NCI-H460 (cell line): ENCODE measurements around the gene P3H1. TPM values are rescaled to one million over a fixed set of nuclear protein-coding genes. Genes with fewer than 3 reads are reported as not detected.

Experiments used
- DNase-seq: peaks from one replicate; pipeline ENCODE4 v3.0.0-alpha.2; 2016; ENCODE audit warnings: low read depth; ENCODE audit errors: extremely low read depth
- total RNA-seq: library from RNA; depleted of rRNA; stranded (reverse); fragments of >200 nt; shearing (Covaris generic); gene quantifications from 2 replicates; pipeline ENCODE4 v1.2.3, GENCODE V29; 2014

The P3H1 gene
- total RNA-seq, 1 experiment from 2014 or later, result 51.0 TPM

DNA sequence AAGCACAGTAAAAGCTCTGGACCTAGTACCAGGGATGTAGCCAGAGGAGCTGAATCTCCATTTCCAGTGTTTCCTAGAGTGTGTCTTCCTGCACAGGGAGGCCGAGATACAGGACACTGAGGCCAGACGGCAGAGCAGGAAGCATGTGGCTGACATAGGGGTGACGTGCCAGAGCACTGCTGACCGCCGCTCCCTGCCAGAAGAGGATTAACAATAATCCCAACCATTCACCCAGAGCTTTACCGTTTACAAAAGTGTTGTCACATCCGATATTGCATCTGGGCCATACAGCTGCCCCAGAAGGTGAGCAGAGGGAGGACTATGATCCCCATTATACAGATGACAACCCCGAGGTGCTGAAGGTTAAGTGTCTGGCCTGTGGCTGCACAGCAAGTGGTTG, 21.0 kb downstream of the P3H1 start:
- no peak for DNase-seq

DNA sequence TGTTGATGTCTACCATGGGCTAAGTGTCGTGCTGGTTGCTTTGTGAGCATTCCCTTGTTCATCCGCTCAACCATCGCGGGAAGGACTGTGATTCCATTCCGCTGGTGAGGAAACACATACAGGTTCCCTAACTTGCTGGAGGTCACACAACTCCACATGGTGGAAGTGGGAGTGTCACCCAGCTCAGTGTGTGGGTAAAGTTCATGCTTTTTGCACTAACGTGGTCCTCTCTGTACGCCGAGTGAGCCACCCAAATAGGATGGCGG, 22.7 kb downstream of the P3H1 start:
- no peak for DNase-seq

DNA sequence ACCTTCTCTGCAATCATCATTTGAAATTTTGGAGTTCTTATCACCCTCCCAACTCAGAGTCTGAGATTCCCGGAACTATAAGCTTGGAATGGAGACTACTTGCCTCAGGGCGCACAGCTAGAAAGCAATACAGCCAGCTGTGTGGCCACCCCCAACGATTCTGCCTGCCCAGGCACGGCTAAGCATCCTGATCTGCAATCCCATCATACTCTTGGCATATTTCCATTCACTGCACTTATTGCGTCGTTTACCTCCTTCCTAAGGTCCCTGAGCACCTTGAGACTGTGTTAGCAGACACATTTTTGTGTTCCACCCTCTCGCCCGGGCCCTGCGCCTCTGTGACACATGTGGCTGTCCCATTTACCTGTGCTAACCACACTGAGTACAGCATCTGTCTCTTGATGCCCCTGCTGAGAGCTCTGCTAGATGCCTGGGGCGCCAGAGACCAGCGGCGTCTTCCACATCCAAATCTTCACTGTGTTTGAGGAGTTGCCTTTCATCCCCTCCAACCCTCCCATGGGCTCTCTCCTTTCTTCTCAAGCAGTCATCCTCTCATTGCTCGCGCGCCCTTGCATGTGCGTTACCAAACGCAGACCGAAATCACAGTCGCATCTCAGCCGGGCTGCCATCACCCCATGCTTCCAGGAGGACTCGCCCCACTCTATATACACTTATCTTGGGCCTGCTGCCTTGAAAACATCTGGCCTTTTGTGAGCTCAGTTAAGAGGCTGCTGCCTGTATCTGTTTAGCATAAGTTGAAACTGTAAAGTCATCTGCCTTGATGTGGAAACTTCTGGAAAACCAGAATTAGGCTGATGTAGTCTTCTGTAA, 23.3 kb downstream of the P3H1 start:
- no peak for DNase-seq

- no peak for DNase-seq
These were observed 24.1 kb downstream of the P3H1 start for GRCh38 chr1:42742617-42743316.

DNA sequence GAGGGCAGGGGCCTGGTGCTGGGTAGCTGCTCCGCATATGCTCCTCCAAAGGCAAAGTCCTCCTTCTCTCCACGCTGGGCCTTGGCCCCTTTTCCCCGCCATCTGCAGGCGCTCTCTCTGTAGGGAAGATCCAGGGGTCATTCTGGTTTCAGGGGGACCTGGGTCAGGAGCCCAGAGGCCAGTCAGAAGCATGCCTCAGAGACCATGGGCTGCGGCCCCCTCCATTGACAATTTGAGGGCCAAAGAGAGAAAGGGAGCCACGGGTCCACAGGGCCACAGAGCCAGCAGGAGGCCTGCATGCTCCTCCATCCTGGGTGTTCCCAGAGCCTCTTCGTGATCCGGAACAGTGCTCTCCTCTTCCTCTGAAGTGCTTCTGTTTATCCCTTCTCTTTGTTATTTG, 24.7 kb downstream of the P3H1 start:
- DNase-seq, result no peak

DNA sequence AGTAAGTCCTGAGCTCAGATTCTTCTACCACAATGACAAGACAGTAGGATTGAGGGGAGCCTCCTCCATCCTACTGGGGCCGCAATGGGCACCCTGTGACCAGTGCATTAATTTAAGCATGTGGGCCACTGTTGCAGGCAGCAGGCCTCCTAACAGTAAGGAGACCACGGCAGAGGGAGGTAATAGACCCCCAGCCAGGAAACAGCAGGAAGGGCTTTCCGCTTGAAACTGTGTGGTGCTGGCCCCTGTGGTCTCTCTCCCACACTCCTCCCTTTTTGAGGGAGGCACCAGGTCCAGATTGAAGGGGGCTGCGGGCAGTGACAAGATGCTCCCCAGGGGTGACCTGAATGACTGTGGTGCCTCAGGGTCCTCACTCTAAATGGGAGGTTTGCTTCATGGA, 25.1 kb downstream of the P3H1 start:
- DNase-seq, result no peak

GRCh38 chr1:42740851-42741580, 25.8 kb downstream of the P3H1 start:
- DNase-seq, result no peak

DNA sequence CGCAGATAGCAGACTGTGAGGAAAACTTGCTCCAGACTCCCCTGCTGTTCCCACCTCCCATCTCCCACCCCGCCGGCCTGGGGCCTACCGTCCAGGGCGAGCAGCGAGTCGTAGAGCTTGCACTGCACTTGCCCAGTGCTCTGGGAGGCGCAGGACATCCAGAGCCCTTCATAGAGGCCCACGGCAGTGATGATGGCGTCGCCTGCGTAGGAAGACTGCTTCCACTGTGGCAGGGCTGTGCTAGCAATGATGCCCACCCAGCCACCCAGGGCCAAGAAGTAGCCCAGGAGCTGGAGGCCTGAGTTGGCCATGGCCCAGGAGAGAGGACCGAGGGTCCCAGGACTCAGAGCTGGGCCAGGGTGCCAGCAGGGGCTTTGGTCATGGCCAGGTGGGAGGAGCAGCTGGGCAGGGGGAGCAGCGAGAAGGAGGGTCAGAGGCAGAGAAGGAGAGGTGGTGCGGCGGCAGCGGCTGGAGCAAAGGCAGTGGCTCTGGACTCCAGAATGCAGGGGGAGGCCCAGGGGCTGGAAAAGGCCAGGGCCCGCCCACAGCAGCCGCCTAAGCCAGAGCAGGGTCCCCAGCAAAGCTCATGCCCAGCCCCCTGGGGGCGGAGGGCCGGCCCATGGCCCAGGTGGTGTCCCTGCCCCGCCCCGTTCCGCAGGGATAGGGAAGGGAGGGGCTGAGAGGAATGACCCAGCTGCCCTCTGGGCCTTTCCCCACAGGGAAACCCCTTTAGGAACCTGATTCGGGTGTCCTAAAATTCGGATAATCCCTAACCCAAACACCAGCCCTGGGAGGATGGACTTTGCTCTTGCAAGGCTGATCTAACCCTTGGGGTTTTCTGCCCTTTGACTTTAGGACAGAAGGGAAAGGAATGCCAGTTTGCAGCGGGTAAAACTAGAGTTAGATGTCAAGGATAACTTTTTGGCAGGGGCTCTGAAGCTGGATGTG, 26.8 kb downstream of the P3H1 start, which contains the start of gene CLDN19:
TSS of gene CLDN19 (minus strand) at position 484 of the 948 bp plus-strand sequence. CDS start at position 311, 173 bp downstream.
- DNase-seq, result no peak

DNA sequence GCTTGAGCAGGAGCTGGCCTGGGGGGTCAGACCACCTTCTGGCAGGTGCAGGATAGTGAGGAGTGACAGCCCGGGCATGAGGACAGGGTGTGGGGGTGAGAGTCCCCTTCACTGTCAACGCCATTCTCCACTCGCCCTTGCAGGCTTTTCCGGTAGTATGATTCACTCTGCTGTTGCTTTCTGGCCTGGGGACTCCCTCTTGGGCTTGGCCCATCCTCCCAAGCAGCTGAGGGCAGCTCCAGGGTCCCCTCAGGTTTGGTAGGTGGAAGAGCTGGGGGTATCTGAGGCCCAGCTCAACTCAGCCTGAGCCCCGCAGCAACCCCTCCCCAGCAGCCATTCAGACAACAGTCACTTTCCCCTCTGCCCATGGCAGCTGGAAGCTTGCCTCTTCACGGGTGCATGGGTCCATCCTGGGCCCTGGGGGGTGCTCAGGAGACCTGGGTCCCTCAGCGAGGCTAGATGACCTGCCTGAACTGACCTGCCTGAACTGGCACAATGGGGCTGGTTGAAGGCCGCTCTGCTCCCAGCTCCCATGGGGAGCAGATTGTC, 28.1 kb downstream of the P3H1 start:
- no peak for DNase-seq

DNA sequence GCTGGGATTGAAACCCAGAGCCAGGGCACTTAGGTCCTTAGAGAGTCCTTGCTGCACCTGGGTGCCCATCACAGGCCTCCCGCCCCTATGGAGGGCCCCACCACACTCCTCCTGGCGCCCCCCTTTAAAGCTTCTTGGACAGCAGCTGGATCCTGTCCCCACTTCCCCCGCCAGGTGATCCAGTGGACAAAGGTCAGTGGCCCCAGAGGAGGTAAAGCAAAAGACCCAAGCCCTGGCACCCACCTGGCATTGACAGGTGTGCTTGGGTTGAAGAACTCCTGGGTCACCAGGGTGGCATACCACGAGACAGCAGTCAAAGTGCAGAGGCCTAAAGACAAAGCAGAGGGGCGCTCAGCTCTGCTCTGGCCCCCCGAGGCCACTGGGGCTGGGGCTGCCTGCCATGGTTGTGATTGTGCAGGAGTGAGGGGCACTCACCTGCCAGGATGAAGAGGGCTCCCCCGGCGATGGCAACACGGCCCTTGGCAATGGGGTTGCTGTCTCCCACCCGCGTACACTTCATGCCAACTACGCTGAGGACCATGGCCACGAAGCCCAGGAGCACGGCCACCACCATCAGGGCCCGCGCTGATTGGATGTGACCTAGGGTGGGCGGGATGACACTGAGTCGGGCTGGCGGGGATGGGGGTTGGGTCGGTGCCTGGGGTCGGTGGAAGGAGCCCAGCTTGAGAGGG, 28.7 kb downstream of the P3H1 start:
- no peak for DNase-seq

GRCh38 chr1:42737257-42737656, 29.6 kb downstream of the P3H1 start:
- no peak for DNase-seq

DNA sequence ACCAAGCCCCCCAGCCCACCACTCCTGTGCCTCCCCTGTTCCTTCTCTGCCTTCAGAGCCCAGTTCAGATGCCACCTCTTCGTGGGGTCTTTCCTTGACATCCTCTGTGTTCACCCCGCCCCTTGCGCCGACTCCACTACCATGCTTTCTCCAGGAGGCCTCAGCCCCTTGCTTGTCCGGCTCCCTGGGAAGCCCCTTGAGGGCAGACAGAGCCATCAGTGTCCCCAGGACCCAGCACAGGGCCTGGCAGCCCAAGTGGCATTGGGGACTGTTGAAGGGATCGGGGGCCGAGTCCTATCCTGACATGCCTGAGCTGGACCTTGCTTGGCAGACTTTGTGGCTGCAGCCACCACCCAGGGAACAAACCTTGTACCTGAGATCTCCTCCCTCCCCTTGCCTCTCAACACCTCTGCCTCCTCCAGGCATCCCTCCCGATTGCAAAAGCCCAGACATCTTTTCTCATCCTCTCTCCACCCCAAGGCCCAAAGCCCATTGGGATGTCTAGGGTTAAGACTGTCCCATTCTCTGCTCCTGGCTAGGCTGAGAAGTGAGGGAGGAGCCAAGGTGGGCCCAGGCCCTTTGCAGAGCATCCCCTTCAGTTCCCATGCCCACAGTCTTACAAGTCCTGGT, 30.1 kb downstream of the P3H1 start:
- no peak for DNase-seq

- DNase-seq, result peak; percentile 30
These were observed 30.7 kb downstream of the P3H1 start for GRCh38 chr1:42736152-42736551.

- no peak for DNase-seq
These were observed 31.2 kb downstream of the P3H1 start for GRCh38 chr1:42735477-42736105.

- no peak for DNase-seq
These were observed 31.8 kb downstream of the P3H1 start for GRCh38 chr1:42735056-42735455.

- DNase-seq, result no peak
These were observed 32.4 kb downstream of the P3H1 start for GRCh38 chr1:42734201-42735035.

DNA sequence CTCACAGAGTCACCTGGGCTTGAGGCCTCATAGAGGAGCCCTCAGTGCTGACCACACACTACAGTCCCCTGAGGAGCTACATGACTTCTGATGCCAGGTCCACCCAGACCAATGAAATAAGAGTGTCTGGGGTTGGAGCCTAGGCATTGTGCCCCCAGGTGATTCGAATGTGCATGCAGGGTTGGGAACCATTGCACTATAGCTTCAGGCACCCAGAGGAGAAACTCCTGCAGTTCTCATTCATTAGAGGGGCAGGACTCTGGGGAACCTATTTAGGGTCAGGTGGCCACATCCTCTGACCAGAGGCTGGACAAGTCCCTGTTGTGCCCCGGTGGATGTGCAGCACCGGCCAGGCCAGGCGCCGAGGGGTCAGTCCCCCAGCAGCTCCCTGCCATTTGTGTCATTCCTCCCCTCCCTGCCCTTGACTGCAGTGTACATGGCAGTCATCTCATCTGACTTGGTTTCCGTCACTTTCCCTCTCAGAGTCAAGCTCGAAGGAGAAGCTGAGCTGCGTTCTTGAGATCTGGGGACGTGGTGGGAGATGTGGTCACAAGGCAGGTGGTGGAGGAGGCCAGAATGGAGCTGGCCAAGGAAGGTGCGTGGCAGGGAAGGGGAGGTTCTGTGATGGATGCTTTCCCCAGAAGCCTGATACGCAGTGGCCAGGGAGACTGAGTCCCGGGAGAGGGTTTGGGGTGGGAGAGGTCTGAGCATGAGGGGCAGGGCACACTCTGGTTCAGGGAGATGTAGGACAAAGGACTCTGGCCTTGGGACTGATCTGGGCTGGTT, 33.2 kb downstream of the P3H1 start:
- no peak for DNase-seq
